Measurements from ENCODE around the gene CUL3.

DNA sequence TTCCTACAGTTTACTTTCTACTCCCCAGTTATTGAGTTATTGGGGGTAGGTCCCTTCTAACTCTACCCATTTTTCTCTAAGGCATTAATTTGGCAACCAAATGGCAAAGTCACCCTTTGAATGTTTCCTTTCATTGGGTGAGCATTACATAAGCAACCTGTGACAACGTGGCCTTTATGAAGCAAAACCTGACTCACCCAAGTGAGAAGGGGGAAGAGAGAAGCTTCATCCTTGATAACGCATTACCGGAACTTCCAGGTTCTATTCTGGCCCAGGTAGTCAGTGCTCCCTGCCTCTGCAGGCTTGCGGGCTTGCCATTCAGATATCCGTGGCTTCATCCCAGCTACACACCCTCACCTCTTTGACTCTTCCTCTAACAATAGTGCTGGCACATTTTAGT lies 144.2 kb downstream of the CUL3 start:
- TF ChIP-seq, protein P1, sequence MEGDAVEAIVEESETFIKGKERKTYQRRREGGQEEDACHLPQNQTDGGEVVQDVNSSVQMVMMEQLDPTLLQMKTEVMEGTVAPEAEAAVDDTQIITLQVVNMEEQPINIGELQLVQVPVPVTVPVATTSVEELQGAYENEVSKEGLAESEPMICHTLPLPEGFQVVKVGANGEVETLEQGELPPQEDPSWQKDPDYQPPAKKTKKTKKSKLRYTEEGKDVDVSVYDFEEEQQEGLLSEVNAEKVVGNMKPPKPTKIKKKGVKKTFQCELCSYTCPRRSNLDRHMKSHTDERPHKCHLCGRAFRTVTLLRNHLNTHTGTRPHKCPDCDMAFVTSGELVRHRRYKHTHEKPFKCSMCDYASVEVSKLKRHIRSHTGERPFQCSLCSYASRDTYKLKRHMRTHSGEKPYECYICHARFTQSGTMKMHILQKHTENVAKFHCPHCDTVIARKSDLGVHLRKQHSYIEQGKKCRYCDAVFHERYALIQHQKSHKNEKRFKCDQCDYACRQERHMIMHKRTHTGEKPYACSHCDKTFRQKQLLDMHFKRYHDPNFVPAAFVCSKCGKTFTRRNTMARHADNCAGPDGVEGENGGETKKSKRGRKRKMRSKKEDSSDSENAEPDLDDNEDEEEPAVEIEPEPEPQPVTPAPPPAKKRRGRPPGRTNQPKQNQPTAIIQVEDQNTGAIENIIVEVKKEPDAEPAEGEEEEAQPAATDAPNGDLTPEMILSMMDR (conservative IDR thresholded peaks at IDR 0.05; ENCODE audit: low read depth in 2 of 2): no peak
- no peak for TF ChIP-seq JUNB (IDR thresholded peaks at IDR 0.05; ENCODE audit: unreplicated experiment)
- no peak for TF ChIP-seq POLR2AphosphoS5 (IDR thresholded peaks at IDR 0.05; ENCODE audit: low read depth)
- no peak for TF ChIP-seq EZH2 (IDR thresholded peaks at IDR 0.05; ENCODE audit: low read depth, unreplicated experiment)
- TF ChIP-seq, protein P2, sequence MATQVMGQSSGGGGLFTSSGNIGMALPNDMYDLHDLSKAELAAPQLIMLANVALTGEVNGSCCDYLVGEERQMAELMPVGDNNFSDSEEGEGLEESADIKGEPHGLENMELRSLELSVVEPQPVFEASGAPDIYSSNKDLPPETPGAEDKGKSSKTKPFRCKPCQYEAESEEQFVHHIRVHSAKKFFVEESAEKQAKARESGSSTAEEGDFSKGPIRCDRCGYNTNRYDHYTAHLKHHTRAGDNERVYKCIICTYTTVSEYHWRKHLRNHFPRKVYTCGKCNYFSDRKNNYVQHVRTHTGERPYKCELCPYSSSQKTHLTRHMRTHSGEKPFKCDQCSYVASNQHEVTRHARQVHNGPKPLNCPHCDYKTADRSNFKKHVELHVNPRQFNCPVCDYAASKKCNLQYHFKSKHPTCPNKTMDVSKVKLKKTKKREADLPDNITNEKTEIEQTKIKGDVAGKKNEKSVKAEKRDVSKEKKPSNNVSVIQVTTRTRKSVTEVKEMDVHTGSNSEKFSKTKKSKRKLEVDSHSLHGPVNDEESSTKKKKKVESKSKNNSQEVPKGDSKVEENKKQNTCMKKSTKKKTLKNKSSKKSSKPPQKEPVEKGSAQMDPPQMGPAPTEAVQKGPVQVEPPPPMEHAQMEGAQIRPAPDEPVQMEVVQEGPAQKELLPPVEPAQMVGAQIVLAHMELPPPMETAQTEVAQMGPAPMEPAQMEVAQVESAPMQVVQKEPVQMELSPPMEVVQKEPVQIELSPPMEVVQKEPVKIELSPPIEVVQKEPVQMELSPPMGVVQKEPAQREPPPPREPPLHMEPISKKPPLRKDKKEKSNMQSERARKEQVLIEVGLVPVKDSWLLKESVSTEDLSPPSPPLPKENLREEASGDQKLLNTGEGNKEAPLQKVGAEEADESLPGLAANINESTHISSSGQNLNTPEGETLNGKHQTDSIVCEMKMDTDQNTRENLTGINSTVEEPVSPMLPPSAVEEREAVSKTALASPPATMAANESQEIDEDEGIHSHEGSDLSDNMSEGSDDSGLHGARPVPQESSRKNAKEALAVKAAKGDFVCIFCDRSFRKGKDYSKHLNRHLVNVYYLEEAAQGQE (IDR thresholded peaks at IDR 0.05; ENCODE audit: unreplicated experiment): no peak
- TF ChIP-seq ZNF331 (CRISPR knock-in tag; IDR thresholded peaks at IDR 0.05; ENCODE audit: low read depth): no peak

All from GM23338 (cell line).